HFF-Myc (cell line): ENCODE data around the gene SNX11.

Experiments
- DNase-seq: peaks from one replicate; pipeline ENCODE4 v3.0.0-alpha.2; 2011; ENCODE audit warnings: low read depth; ENCODE audit errors: extremely low read depth
- H3K4me3 ChIP-seq: replicated peaks from 2 replicates; pipeline ENCODE4 v1.5.1; 2011; ENCODE audit warnings: low read depth, mild to moderate bottlenecking, control low read depth, low read length
- TF ChIP-seq, protein P1 (sequence below): IDR thresholded peaks from 2 replicates; pipeline ENCODE4 v1.5.1; 2012; ENCODE audit warnings: mild to moderate bottlenecking, low read depth, low read length, control low read depth; ENCODE audit errors: missing control alignments

Gene SNX11

DNA sequence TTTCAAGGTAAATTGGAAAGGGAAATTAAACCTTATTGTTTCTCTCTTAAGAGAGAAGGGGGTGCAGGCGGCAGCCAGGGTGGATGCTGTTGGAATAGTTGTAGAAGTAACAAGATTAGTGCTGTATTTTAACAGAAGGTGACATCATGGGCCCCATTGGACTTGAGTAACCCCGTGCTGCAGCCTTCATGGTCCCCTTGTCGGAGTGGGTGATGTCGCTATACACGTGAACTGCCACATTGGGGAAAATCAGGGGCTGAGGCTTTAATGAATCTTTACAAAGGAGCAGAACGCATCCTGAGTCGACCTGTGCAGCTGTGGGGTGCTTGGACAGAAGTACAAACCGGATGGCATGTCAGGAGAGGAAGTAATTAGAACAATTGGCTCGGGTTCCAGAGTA lies 3.2 kb downstream of the SNX11 start:
- TF ChIP-seq, protein P1, sequence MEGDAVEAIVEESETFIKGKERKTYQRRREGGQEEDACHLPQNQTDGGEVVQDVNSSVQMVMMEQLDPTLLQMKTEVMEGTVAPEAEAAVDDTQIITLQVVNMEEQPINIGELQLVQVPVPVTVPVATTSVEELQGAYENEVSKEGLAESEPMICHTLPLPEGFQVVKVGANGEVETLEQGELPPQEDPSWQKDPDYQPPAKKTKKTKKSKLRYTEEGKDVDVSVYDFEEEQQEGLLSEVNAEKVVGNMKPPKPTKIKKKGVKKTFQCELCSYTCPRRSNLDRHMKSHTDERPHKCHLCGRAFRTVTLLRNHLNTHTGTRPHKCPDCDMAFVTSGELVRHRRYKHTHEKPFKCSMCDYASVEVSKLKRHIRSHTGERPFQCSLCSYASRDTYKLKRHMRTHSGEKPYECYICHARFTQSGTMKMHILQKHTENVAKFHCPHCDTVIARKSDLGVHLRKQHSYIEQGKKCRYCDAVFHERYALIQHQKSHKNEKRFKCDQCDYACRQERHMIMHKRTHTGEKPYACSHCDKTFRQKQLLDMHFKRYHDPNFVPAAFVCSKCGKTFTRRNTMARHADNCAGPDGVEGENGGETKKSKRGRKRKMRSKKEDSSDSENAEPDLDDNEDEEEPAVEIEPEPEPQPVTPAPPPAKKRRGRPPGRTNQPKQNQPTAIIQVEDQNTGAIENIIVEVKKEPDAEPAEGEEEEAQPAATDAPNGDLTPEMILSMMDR = no peak
- no peak for DNase-seq
- H3K4me3 ChIP-seq = no peak overlapping the region

DNA sequence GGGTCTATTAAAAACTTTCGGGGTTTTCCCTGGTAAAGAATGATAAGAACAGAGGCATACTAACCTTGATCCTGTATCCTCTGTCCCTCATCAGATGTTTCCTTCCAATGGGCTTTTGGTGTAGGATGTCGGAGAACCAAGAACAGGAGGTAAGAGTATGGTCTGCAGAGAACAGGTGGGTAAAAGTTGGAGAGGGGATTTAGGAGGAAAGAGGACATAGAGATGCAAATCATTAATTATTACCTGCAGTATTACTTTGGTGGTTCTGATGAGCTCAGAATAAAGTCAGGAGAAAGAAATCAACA lies 4.3 kb downstream of the SNX11 start:
- no peak overlapping the region for H3K4me3 ChIP-seq
- DNase-seq = no peak
- TF ChIP-seq, protein P1 = no peak

DNA sequence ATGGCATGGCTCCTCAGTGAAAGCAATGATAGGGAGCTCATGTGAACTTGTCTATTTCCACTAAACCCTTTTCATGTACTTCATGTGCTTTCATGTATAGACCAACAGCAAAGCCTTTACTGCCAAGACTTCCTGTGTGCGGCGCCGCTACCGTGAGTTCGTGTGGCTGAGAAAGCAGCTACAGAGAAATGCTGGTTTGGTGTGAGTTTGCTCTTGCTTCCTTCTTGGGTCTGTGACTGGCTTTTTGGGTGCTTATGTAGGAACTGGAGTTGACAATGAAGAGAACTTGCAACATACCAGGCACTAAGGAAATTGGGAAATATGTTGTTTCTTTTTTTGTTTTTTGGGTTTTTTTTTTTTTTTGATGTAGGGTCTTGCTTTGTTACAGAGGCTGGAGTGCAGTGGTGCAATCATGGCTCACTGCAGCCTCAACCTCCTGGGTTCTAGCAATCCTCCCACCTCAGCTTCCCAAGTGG lies 5.7 kb downstream of the SNX11 start:
- DNase-seq = no peak
- TF ChIP-seq, protein P1 = no peak
- H3K4me3 ChIP-seq = no peak overlapping the region

GRCh38 chr17:48121923-48122664 lies 14.5 kb downstream of the SNX11 start:
- H3K4me3 ChIP-seq = no peak overlapping the region
- TF ChIP-seq, protein P1 = no peak
- DNase-seq = no peak

DNA sequence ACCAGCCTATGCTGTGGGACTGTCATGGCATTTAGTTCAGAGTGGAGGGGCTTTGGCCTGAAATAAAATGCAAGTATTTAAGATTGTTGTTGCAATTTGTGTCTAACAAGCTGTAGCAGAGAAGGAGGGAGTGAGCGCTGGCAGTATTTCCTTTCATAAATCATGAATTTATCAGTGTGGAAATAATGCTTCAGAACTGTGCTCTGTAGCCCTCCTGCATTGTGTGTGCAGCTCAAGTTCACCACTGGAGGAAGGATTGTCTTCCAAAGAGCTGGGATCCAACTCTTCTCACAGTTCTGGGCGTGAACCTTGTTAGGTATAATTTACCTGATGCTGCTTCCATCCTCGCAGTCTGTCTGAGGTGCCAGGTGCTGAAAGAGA lies 15.1 kb downstream of the SNX11 start:
- TF ChIP-seq, protein P1 = no peak
- no peak overlapping the region for H3K4me3 ChIP-seq
- DNase-seq = no peak

- H3K4me3 ChIP-seq = no peak overlapping the region
- DNase-seq = no peak
- TF ChIP-seq, protein P1 = no peak
These were observed 15.5 kb downstream of the SNX11 start for GRCh38 chr17:48123111-48123510.

GRCh38 chr17:48123776-48124388 lies 16.3 kb downstream of the SNX11 start:
- no peak overlapping the region for H3K4me3 ChIP-seq
- no peak for DNase-seq
- TF ChIP-seq, protein P1 = no peak
